DMS 273 treated with DMSO at 0.1 percent for 48 hours (cell line): ENCODE results near the gene RAB40C.
A peak's percentile ranks its signal among the peaks of the same experiment; 100 is the strongest.

ENCODE experiments used
- DNase-seq: peaks from one replicate; lab custom pipeline; 2025; lab: John Stamatoyannopoulos, UW

The RAB40C gene

DNA sequence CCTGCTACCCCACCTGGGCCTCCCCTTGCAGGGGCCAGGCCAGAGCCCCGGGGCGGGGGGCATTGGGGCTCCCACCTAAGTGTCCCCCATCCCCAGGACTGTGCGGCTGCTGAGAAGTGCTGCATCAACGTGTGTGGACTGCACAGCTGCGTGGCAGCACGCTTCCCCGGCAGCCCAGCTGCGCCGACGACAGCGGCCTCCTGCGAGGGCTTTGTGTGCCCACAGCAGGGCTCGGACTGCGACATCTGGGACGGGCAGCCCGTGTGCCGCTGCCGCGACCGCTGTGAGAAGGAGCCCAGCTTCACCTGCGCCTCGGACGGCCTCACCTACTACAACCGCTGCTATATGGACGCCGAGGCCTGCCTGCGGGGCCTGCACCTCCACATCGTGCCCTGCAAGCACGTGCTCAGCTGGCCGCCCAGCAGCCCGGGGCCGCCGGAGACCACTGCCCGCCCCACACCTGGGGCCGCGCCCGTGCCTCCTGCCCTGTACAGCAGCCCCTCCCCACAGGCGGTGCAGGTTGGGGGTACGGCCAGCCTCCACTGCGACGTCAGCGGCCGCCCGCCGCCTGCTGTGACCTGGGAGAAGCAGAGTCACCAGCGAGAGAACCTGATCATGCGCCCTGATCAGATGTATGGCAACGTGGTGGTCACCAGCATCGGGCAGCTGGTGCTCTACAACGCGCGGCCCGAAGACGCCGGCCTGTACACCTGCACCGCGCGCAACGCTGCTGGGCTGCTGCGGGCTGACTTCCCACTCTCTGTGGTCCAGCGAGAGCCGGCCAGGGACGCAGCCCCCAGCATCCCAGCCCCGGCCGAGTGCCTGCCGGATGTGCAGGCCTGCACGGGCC lies 42.8 kb downstream of the RAB40C start:
- no peak for DNase-seq

DNA sequence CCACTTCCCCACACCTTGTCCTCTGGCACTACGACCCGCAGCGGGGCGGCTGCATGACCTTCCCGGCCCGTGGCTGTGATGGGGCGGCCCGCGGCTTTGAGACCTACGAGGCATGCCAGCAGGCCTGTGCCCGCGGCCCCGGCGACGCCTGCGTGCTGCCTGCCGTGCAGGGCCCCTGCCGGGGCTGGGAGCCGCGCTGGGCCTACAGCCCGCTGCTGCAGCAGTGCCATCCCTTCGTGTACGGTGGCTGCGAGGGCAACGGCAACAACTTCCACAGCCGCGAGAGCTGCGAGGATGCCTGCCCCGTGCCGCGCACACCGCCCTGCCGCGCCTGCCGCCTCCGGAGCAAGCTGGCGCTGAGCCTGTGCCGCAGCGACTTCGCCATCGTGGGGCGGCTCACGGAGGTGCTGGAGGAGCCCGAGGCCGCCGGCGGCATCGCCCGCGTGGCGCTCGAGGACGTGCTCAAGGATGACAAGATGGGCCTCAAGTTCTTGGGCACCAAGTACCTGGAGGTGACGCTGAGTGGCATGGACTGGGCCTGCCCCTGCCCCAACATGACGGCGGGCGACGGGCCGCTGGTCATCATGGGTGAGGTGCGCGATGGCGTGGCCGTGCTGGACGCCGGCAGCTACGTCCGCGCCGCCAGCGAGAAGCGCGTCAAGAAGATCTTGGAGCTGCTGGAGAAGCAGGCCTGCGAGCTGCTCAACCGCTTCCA lies 43.6 kb downstream of the RAB40C start:
- DNase-seq = no peak

DNA sequence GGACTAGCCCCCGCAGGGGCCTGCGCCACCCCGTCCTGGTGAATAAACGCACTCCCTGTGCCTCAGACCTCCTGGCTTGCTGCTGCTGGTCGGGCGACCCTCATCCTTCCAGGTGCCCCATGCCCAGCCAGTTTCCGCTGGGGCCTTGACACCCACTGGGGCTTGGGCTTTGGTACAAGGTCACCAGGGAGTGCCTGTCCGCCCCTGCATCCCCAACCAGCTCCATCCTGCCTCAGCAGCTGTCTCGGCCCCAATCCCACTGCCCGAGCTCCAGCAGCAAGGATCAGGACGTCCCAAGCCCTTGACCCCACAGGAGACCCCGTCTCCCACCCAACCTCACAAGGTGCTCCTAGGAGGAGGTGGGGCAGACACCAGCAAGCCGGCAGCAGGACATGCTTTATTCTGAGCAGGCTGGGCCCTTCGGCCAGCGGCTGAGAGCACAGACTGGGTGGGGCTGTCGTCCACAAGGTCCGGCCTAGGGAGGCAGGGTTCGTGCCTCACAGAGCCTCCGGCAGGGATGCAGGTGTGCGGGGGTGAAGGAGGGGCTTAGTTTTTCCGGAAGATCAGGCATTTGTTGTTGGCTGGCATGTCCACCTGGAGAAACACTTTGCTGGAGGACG lies 44.3 kb downstream of the RAB40C start:
- DNase-seq = no peak

DNA sequence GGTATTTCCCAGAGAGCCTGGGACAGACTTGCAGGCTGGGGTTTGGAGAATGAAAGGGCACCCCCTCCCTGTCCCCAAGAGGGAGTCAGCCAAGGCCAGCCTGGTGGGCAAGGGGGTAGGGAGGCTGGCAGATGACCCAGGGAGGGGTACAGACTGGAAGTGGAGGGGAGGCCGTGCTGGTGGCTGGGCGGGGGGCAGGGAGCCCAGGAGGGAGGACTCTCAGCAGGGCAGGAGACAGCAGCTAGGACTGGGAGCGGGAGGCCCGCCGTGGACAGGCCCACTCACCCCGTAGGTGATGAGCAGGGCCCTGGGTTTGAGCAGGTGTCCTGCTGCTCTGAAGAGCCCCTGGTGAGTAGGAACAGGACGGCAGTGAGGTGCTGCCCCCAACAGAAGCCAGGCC lies 45.1 kb downstream of the RAB40C start:
- no peak for DNase-seq

DNA sequence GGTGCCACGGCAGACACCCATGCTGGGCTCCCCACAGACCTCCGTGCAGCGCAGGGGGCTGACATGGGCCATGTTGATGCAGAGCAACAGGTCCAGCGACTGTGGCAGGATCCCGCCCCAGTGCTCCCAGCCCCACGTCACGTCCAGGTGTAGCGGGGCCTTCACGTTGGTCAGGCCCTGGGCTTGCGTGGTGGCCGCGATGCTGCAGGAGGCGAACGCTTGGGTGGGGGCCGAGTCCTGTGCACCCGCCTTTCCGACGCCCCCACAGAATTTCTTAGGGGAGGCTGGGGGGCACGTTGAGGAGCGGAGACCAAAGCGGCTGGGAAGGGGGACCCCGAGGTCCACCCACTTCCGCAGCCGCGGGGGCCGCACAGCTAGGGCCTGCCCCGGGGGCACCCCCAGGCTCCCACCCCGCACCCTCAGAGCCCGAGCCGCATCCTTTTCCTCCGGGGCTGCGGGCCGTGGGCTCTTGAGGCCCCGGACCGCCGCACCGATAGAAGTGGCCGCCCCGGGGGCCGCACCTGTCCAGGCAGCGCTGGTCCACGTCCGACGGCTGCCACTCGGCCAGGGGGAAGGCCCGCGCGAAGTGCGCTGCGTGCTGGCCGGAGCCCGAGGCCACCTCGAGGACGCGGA lies 45.8 kb downstream of the RAB40C start:
- no peak for DNase-seq

DNA sequence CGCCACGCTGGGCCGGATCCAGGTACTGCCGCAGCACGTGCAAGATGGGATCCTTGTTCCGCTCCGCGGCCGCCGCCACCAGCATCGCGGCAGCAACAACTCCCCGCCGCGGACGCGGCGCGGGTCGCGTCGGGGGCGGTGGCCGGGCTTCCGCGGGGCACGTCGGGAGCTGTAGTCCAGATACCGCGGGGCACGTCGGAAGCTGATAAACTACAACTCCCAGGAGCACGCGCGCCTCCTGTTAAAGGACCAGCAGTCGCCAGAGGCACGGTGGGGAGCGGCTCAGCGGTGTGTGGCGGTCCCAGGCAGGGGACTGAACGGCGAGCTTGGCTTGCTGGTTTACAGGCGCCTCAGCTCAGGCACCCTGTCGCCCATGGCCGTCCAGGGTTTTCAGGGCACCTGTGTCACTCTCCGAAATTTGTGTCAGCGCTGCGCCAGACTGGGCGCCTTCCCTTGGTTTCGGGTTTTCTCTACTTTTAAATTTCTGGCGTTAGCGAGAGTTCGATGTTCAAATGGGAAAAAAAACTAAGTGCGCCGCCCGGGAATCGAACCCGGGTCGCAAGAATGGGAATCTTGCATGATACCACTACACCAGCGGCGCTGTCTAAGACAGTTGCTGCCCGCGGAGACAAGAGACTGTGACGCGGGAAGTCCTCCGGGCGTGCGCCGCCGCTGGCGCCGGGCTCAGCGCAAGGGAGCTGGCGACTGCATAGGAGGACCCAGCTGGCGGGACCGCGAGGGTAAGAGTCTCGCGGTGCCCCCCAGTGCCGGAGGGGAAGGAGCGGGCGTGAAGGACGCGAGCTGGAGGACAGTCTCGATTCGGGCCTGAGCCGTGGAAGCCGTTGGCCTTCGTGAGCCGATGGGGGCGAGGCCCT lies 46.6 kb downstream of the RAB40C start, which contains the start of gene METTL26:
Gene METTL26 (minus strand): TSS at position 100 of the 875 bp plus-strand sequence. CDS start 15 bp downstream, at position 85.
- DNase-seq = peak; percentile 87

DNA sequence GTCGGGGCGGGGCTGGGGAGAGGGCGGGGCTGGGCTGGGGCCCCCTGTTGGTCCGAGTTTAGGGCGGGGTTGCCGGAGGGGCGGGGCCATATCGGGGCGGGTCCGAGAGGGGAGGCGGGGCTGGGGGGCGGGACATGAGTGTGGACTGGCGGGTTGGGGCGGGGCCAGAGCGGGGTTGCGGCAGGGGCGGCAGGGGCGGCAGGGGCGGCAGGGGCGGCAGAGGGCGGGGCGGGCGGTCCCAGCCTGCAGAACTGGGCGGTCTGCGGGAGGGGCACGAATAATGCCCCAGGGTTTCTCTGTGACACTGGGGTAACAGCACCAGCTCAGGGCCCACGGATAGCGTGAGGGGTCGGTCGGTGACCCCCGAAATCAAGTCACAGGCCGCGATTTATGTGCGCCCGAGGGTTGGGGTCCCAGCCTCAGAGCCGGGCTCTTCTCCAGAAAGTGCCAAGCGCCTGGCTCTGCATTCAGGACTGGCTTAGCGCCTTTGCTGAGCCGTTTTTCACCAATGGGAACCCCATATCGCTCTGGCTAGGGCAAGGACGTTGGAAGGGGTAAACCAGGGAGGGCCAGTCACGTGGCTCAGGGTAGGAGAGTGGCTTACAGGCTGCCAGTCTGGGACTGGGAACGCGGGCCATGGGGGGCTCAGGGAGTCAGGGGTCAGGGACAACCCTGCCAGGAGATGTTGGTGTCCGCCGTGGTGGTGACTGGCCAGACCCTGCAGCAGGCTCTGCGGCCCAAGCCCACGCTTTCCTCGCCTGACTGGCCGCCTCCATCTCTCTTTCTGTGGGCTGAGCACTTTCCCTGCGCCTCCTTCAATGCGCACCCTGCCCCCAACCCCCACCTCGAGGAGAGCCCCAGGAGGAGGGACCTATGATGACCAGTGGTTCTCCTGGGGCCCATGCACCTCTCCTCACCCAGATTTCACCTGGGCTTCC lies 47.5 kb downstream of the RAB40C start:
- no peak for DNase-seq

DNA sequence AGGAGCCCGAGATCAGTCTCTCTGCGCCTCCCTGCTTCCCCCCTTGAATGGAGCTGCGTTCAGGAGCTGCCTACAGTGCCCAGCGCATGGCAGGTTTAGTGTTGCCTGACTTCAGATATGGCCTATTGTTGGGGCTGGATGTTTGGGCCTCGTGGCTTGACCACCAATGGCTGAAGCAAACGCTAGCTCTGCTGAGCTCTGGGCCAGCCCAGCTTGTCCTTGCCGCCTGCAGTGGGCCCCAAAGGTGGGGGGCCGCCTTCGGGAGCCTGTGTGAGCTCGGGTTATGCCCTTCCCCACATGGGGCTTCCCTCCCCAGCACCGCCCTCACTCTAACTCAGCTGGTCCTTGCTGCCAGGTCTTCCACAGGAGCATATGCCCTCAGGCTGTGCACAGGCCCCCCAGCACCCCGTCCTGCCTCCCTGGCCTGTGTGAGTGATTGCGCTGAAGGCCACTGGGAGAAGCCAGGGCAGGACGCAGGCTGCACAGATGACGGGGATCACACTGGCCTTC lies 48.2 kb downstream of the RAB40C start:
- DNase-seq = no peak

DNA sequence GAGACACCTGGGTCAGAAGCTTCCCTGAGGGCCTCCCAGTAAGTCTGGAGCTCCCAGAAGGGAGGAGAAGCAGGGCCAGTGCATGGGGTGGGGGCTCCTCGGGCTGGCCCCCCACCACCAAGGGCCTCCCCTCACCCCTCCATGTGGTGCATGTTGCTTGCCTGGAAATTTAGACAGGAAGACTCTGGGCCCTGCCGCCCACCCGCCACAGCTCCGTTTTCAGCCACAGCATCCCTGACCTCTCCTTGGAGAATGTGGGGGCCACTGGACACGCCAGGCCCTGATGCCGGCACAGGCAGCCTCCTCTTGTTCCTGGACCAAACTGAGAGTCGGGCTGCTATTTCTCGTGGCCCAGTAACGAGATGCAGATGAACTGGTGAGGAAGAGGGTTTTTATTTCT lies 49.0 kb downstream of the RAB40C start:
- no peak for DNase-seq

DNA sequence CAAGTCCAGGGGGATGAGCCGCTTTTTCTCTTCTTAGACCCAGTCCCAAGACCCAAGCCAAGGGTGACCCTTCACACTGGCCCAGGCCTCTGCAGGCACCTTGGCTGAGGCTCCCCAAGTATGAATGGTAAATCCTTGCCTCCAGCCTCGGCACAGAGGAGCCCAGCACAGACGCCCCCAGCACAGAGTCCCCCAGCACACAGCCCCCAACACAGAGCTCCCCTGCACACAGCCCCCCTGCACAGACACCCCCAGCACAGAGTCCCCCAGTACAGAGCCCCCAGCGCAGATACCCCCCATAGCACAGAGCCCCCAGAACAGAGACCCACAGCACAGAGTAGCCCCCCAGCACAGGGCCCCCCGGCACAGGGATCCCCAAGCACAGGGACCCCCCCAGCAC lies 50.7 kb downstream of the RAB40C start:
- DNase-seq = no peak

DNA sequence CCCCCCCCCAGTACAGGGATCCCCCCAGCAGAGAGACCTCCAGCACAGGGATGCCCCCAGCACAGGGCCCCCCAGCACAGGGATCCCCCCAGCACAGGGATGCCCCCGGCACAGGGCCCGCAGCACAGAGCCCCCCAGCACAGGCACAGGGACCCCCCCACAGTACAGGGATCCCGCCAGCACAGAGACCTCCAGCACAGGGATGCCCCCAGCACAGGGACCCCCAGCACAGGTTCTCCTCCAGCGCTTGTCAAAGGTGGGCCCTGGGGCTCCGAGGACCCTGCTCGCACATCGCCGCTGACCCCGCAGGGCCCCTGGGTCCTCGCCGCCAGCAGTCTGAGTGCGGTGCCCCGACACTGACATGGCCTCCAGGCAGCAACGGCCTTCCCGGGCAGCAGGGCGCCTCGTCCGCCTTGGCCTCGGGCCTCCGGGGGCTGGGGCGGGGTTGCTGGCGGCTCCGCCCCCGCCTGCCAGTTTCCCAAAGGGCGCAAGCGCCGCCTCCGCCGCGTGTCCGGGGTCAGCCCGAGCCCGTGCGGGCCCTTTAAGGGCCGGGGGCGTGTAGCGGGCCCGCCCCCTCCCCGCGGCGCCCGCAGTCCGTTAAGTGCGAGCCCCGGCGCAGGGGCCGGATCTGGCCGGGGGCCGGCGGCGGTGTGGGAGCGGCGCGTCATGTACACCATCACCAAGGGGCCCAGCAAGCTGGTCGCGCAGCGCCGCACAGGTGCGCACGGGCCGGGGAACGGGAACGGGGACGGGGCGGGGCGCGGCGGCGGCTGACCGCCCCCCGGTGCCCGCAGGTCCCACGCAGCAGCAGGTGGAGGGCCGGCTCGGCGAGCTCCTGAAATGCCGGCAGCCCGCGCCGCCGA lies 51.7 kb downstream of the RAB40C start, which contains the start of gene MCRIP2:
Gene MCRIP2 (plus strand): TSS at position 503 of the 863 bp plus-strand sequence. CDS start 164 bp downstream, at position 667.
- DNase-seq = peak; percentile 39

DNA sequence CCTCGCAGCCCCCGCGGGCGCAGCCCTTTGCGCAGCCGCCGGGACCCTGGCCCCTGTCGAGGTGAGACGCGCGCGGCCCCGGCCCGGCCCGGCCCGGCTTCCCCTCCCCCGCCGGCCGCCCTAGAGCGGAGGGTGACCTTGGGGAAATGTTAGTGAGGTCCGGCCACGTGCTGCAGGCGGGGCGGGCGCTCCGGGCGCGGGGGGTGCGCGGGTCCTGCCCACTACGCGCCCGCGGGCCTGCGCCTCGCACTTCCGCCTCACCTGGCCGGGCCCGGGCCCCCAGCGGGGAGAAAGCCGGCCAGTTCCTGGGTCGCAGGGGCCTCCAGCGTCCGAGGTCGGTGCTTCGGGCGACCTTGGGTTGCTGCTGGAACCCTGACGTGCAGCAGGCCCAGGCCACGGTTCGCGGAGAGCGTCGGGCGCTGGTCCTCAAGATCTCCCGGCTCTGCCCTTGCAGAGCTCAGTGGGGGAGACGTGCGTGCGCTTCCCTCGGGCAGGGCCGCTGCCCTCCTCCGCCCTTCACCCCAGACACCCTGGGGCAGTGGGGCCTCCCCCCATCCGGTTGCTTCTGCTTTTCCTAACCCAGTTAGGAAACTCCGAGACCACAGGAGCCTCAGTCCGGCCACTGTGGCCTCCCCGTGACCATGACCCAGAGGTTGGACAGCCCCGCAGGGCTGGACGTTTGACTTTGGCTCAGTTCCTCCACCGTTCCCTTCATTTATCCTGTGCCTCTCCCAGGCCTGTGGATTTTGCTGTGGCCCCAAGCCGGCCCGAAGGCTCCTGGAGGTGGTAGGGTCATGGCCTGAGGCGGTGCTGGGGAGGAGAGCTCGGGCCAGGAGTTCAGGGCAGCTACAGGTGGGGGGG lies 52.6 kb downstream of the RAB40C start:
- no peak for DNase-seq

DNA sequence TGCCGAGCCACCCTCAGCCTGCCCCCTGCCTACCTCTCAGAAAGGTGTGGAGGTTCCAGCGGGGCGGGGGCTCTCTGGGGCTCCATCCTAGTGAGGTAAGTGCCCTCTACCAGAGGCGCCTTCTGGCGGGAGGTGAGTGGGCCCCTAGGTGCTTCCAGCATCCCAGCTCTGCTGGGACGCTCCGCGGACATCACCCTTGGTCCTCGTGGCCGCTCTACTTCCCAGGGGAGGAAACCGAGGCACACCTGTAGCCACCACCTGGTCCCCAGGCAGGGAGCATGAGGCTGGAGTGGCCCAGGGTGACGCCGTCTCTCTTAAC lies 53.1 kb downstream of the RAB40C start:
- DNase-seq = no peak

DNA sequence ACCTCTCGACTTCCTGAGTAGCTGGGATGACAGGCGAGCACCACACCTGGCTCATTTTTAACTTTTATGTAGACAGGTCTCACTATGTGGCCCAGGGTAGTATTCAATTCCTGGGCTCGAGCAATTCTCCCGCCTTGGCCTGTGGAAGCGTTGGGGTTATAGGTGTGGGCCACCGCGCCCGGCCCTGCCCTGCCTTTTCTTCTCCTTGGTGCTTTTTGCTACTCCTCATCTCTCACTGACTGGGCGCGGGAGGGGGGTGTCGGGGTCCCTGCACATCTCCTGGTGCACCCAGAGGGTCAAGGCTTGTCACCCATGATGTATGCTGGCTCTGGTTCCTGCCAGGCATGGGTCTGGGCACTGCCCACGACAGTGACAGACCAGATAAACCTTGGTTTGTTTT lies 54.7 kb downstream of the RAB40C start:
- DNase-seq = no peak

DNA sequence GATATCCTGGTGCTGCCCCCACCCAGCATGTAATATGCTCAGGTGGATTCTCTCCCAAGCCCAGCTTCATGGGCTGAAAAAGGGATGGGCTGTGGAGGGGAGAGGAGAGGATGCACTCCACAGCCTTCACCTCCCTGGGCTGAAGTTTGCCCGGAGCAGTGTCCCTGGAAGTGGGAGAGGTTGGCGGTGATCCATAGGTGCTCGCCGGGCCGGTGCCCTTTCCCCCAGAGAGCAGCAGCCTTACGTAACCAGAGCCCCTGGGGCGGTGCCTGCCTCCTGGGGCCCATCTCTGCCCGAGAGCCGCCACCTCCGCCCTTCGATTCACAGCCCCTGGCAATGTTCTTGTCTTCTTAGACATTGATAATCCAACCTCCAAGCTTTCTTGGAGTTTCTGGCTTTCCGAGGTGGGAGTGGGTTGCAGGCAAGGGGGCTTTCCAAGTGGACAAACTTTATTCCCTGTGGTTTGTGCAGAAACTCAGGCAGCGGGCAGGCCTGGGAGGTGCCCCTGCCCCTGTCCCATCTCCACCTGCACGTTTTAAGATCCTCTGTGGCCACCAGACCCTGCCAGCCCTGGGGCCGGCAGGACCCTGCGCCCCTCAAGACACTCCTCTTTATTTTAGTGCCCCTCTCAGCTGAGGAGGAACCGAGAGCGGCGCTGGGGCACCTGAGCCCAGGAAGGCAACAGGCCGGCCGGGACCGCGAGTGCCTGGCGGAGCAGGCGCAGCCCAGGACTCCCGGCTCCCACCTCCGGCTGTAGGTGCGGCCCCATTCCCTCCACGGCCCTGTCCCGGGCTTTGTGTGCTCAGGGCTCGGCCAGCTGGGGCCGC lies 56.2 kb downstream of the RAB40C start:
- DNase-seq = no peak

DNA sequence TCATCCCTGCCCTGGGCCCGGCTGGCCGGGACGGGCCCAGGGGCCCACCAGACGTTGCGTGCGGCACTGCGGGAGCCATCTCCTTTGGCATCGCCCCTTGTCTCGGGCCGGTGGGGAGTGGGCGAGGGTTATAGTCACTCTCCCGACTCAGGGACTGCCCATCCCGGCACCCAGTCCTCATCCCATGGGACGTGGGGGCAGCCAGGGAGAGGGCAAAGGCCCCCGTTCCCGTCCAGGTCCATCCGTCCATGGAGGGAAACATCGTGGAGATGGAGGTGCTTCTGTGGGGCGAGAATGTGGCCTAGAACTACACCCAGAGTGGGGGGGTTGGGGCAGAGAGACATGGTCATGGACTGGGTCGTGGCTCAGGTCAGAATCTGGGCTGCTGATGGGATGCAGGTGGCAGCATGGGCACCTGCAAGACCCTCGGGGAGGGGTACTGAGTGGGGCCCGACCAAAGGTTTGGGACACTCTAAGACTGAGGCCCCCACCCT lies 56.9 kb downstream of the RAB40C start:
- no peak for DNase-seq
